GM12892 (cell line): Measurements from ENCODE around the gene NPHS1.
"Not testable (repeated sequence)": the region's sequence is repeated elsewhere in the genome, so short reads cannot be mapped to it uniquely, and the experiment has no call there.

Experiments used
- DNase-seq: peaks from one replicate; pipeline ENCODE4 v3.0.0; 2011; ENCODE audit not compliant: insufficient read length
- FAIRE-seq: peaks from 2 replicates; lab custom pipeline; 2011; peaks lifted over from hg19 to GRCh38; lab: Jason Lieb, UNC
- POLR2A ChIP-seq: IDR thresholded peaks from 2 replicates; pipeline ENCODE4 v1.6.1; 2011; ENCODE audit warnings: low read depth, low read length, control low read depth
- POLR2AphosphoS5 ChIP-seq: IDR thresholded peaks from 2 replicates; pipeline ENCODE4 v1.6.1; 2011; ENCODE audit warnings: low read depth, low read length, control low read depth
- TAF1 ChIP-seq: IDR thresholded peaks from 2 replicates; pipeline ENCODE4 v1.6.1; 2011; ENCODE audit warnings: low read depth, mild to moderate bottlenecking, control low read depth, low read length, borderline replicate concordance

NPHS1 gene

DNA sequence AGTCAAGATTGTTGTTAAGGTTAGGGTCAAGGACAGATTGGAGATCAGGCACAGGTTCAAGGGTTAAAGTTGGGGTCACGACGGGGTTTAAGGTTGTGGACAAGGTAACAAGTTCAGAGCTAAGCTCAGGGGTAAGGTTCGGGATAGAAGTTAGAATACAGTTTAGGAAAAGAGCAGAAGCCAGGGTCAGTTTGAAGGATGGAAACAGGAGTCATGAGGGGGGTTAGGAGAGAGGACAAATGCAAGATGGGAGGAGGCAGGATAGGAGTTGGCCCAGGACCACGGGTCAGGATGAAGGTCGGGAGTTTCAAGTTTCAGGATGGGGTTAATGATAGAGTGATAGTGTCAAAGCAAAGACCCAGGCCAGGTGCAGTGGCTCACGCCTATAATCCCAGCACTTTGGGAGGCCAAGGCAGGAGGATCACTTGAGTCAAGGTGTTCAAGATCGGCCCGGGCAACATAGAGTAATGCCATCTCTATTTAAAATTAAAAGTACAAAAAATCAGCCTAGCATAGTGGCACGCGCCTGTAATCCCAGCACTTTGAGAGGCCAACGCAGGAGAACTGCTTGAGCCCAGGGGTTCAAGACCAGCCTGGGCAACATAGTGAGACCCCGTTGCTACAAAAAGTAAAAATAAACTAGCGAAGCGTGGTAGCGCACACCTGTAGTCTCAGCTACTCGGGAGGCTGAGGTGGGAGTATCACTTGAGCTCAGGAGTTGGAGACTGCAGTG lies 7.7 kb downstream of the NPHS1 start:
- DNase-seq (no peak), FAIRE-seq (no peak)
- TF ChIP-seq TAF1 (no peak), POLR2AphosphoS5 (no peak), POLR2A (no peak)

DNA sequence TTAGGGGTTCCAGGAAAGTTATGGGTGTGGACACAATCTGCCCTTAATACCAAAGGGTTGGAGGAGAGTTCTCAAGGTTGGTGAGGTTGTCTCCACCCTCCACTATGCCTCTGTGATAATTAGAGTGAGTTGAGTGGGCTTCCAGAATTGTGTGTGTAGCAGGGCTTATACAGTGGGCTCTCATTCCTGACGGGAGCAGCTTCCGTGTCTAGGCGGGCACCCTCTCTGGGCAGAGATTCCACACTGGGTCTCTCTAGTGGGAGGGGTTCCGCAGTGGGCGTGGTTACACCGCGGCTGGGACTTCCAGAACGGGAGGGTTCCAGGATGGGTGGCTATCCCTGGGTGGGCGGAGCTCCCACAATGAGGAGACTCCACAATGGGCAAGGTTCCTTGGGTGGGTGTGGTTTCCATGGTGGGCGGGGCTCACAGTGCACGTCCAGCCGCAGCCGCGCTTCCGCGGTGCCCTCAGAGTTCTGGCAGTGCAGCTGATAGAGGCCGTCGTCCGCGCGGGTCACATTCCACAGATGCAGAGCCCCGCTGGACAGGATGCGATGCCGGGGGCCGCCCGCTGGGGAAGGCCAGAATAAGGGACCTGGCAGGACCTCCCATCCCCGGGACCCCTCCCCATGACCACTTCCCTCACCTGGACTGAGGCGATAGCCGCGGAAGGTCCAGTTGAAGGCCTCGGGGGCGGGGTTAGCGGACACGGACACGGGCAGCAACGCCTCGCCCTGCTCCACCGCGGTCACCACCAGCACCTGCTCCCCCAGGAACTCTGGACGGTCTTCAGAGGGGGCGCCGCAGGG lies 8.4 kb downstream of the NPHS1 start:
- TF ChIP-seq TAF1 = no peak

DNA sequence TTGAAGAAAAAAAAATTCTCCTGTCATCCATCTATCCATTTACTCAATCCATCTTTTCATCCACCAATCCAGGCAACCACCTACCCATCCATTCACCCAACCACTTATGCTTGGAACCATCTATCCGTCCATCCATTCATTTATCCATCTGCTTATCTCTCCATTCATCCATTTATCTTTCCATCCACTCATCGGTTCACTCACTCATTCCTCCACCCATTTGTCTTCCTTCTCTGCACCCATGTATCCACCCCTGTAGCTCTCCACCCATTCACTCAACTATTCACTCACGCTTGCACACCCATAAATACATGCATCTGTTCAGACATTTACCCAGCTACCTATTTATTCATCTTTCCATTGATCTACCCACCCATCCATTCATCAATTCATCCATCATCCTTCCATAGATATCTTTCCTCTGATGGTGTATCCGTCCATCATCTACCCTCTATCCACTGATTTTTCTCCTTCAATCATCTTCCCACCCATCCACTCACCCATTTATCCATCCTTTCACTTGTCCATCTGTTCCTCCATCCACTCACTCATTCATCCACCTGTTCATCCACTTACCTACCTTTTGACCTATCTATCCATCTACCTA lies 9.5 kb downstream of the NPHS1 start:
- TF ChIP-seq POLR2A (no peak), TAF1 (no peak), POLR2AphosphoS5 (no peak)
- no peak for FAIRE-seq
- DNase-seq = no peak

More for the DNA sequence above, 8.4 kb downstream of the NPHS1 start:
- FAIRE-seq = no peak
- no peak for DNase-seq

DNA sequence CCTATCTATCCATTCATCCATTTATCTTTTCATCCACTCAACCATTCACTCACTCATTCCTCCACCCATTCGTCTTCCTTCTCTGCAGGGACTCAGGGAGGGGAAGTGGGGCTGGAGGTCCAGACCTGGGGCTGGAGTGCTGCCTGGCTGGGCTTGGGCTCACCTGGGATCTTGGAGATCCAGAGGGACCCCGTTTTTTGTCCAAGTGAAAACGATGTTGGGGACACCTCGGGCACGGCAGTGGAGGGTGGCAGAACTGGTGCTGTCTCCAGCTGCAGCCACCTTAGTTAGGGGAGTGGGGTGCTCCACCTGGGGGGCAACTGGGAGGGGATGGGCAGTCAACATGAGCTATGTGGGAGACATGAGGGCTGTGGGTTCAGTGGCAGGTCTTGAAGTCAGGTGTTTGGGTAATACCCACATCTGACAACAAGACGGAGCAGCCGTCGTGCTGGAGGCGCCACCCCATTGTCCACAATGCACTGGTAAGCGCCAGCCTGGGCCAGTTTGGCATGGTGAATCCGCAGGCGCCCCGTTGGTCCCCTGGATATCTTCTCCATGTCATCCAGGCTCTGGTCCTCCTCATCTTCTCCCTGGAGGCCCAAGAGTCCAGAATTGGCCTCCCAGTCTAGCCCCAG lies 10.2 kb downstream of the NPHS1 start:
- TF ChIP-seq POLR2AphosphoS5 (no peak), POLR2A (no peak), TAF1 (no peak)
- FAIRE-seq (no peak), DNase-seq (no peak)

DNA sequence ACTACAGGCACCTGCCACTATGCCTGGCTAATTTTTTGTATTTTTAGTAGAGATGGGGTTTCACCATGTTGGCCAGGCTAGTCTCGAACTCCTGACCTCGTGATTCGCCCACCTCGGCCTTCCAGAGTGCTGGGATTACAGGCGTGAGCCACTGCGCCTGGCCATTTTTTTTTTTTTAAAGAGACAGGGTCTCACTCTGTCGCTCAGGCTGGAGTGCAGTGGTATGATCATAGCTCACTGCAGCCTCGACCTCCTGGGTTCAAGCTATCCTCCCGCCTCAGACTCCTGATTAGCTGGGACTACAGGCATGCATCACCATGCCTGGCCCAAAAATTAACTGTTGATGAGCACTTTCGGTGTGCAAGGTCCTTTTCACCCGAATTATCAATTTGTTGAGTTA lies 16.2 kb downstream of the NPHS1 start:
- FAIRE-seq, DNase-seq: not testable (repeated sequence)

DNA sequence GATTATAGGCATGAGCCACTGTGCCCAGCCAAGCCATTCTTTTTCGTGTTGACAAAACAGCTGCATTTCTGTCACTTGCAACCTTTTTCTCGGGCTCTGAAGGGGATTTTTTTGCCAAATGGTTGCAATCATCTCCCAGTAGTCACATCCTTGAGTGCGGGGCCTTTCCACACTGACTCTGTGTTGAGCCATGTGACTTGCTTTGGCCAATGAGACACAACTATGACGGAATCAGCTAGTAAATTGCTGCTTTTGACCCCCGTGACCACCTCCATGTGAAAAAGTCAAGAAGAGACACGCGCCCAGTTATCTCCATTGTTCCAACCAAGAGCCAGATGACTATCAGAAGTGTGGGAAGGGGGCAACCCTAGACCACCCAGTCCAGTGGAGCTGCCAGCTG lies 18.3 kb downstream of the NPHS1 start:
- TF ChIP-seq POLR2AphosphoS5 (no peak), POLR2A (no peak), TAF1 (no peak)
- FAIRE-seq = no peak

DNA sequence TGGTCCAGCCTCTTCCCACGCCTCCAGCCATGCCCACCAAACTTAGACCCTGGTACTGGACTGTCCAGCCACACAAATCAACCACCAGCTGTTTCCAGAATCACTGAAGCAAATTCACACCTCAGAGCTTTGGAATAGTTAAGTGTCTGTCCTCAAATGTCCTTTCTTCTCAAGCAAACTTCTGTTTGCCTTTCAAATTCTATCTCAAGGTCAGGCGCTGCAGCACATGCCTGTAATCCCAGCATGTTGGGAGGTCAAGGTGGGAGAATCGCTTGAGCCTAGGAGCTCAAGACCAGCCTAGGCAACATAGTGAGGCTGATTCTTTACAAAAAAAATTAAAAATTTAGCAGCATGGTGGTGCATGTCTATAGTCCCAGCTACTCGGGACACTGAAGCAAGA lies 20.2 kb downstream of the NPHS1 start:
- no peak for FAIRE-seq
- TF ChIP-seq POLR2A (no peak), TAF1 (no peak), POLR2AphosphoS5 (no peak)
- no peak for DNase-seq

More for the DNA sequence above, 18.3 kb downstream of the NPHS1 start:
- DNase-seq = no peak

DNA sequence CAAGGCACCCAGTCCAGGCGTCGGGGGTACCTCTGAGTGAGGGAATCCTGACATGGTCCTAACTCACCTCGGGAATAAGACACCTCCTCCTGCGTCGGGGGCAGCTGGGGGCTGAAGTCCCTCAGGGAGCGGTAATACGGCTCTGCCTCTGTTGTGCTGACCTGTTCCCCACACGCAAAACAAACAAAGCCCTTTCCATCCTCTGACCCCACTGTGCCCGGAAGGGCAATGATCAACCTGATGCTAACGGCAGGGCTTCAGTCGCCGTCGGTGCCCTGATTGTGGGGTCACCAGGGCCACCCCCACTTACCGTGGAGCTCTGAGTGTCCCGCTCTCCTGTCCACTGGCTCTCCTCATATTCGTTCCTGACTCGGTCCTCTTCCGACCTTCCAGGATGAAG lies 21.3 kb downstream of the NPHS1 start:
- TF ChIP-seq TAF1 (no peak), POLR2AphosphoS5 (no peak), POLR2A (no peak)
- FAIRE-seq (no peak), DNase-seq (no peak)

DNA sequence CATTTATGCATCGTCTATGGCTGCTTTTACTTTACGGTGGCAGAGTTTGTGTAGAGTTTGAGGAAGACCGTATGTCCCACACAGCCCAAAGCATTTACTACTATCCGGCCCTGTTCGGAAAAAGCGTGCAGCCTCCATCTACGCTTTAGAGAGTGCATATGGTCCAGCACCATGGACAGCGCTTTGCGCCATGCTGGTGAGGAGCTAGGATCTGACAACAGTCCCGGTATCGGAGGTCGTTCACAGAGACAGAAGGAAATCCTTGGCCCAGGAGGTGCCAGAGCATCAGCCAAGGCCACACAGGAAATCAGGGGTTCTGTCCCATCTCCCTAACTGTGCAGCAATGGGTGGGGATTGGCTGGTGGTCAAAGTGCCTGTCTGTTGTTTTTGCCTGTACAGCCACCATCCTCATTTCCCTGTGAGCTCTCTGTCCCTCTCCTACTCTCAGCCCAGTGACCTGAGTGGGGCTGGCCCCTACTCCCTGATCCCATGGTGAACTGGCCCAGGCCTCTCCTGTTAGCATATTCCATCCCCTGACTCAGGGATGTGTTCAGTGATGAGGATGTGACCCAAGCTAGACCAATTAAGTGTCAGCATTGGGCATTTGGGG lies 23.5 kb downstream of the NPHS1 start:
- DNase-seq = no peak
- FAIRE-seq = no peak
- TF ChIP-seq POLR2AphosphoS5 (no peak), TAF1 (no peak), POLR2A (no peak)

DNA sequence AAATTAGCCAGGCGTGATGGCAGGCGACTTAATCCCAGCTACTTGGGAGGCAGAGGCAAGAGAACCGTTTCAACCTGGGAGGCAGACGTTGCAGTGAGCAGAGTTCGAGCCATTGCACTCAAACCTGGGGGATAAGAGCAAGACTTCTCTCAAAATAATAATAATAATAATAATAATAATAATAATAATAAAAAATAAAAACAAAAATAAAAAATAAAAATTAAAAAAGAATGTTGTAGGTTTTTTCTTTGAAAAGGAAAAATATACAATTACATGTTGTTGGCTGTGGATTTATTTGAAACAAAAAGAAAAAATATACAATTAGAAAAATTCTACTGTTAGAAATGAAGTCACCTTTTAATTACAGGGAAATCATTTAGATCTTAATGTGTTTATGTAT lies 28.2 kb downstream of the NPHS1 start:
- TF ChIP-seq POLR2A (no peak), TAF1 (no peak), POLR2AphosphoS5 (no peak)
- no peak for DNase-seq
- no peak for FAIRE-seq

DNA sequence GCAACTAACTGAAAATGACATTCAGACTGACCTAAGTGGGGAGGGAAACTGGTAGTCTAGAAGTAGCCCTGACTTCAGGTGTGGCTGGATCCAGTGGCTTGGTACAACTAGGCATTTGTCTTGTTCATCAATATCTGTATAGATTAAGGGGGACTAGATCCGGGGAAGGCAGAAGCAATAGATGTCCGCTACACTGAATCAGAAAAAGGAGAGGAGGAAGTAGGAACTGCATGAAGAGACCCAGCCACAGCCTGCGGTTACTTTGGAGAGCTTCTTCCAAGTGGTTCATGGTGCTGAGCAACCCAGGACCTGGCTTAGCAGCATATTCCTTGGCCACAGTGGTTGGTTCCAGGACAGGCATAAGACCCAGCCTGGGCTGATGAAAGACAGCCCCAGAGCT lies 29.7 kb downstream of the NPHS1 start:
- FAIRE-seq = no peak
- DNase-seq = no peak
- TF ChIP-seq POLR2AphosphoS5 (no peak), POLR2A (no peak), TAF1 (no peak)
